Endothelial cell of umbilical vein (primary cell): ENCODE data around the gene VSIG10L.

Source experiments
- EZH2 ChIP-seq: IDR thresholded peaks from 2 replicates; pipeline ENCODE4 v1.6.1; 2012; ENCODE audit warnings: borderline replicate concordance, low read depth, mild to moderate bottlenecking, moderate library complexity, low read length, inconsistent platforms; ENCODE audit not compliant: severe bottlenecking
- FOS ChIP-seq: IDR thresholded peaks from 2 replicates; pipeline ENCODE4 v1.6.1; 2011; ENCODE audit warnings: mild to moderate bottlenecking, low read length, moderate library complexity, borderline replicate concordance; ENCODE audit not compliant: insufficient read depth
- GATA2 ChIP-seq: IDR thresholded peaks from 2 replicates; pipeline ENCODE4 v1.7.0; 2011; ENCODE audit warnings: low read depth, mild to moderate bottlenecking, moderate library complexity, mixed read lengths, low read length; ENCODE audit not compliant: insufficient read length, insufficient read depth
- JUN ChIP-seq: IDR thresholded peaks from 2 replicates; pipeline ENCODE4 v1.6.1; 2011; ENCODE audit warnings: borderline replicate concordance, low read depth; ENCODE audit not compliant: insufficient read length, insufficient read depth
- MYC ChIP-seq: IDR thresholded peaks from one replicate; pipeline ENCODE4 v1.6.1; 2011; ENCODE audit warnings: mild to moderate bottlenecking, low read depth, low read length
- POLR2A ChIP-seq: IDR thresholded peaks from 2 replicates; pipeline ENCODE4 v1.6.1; 2012; ENCODE audit warnings: low read depth, mild to moderate bottlenecking, control low read depth, low read length
- POLR2AphosphoS5 ChIP-seq: IDR thresholded peaks from 2 replicates; pipeline ENCODE4 v1.6.1; 2012; ENCODE audit warnings: low read depth, mild to moderate bottlenecking, control low read depth, low read length, moderate library complexity; ENCODE audit not compliant: insufficient read depth
- TF ChIP-seq, protein P1 (sequence below), 2 donors: IDR thresholded peaks; 1 replicate in 1 of 2; 2 replicates in 1 of 2; pipeline ENCODE4 v1.5.1; 2011; ENCODE audit warnings: low read length in 2 of 2, mild to moderate bottlenecking in 2 of 2, moderate library complexity in 2 of 2, control low read depth in 1 of 2, inconsistent platforms in 1 of 2, low read depth in 1 of 2; ENCODE audit not compliant: insufficient read depth in 1 of 2; ENCODE audit errors: extremely low read depth in 1 of 2
- TF ChIP-seq, protein P2 (sequence below): IDR thresholded peaks from 2 replicates; pipeline ENCODE4 v1.6.1; 2011; ENCODE audit not compliant: insufficient read depth, insufficient read length

DNA sequence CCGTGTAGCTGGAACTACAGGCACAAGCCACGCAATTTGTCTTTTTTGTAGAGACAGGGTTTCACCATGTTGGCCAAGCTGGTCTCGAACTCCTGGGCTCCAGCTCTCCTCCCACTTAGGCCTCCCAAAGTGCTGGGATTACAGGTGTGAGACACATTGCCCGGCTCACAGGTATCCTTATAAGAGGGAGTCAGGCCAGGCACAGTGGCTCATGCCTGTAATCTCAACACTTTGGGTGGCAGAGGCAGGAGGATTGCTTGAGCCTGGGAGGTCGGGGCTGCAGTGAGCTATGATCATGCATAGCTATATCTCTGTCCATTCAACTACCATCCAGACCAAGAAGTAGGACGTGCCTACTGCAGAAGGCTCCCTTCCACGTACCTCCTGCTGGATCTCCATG is 40.7 kb downstream of the VSIG10L start:
- TF ChIP-seq POLR2AphosphoS5 (no peak), JUN (no peak), EZH2 (no peak), POLR2A (no peak), FOS (no peak), GATA2 (no peak), MYC (no peak)
- TF ChIP-seq, protein P1, sequence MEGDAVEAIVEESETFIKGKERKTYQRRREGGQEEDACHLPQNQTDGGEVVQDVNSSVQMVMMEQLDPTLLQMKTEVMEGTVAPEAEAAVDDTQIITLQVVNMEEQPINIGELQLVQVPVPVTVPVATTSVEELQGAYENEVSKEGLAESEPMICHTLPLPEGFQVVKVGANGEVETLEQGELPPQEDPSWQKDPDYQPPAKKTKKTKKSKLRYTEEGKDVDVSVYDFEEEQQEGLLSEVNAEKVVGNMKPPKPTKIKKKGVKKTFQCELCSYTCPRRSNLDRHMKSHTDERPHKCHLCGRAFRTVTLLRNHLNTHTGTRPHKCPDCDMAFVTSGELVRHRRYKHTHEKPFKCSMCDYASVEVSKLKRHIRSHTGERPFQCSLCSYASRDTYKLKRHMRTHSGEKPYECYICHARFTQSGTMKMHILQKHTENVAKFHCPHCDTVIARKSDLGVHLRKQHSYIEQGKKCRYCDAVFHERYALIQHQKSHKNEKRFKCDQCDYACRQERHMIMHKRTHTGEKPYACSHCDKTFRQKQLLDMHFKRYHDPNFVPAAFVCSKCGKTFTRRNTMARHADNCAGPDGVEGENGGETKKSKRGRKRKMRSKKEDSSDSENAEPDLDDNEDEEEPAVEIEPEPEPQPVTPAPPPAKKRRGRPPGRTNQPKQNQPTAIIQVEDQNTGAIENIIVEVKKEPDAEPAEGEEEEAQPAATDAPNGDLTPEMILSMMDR (IDR thresholded peaks at IDR 0.05; ENCODE audit: extremely low read depth in 1 of 2, insufficient read depth in 1 of 2, low read depth in 1 of 2, low read length in 2 of 2), result no peak
- TF ChIP-seq, protein P2, sequence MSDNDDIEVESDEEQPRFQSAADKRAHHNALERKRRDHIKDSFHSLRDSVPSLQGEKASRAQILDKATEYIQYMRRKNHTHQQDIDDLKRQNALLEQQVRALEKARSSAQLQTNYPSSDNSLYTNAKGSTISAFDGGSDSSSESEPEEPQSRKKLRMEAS, result no peak
